SK-N-SH (cell line): ENCODE measurements around the gene TMEM182. TPM values are rescaled to one million over a fixed set of nuclear protein-coding genes. Genes with fewer than 3 reads are reported as not detected.
A peak's percentile ranks its signal among the peaks of the same experiment; 100 is the strongest.

Experiments used
- CTCF ChIA-PET: fragments of 300-600, 350-600 bp; formaldehyde crosslinking; extraction: SDS; loops from one replicate; lab custom pipeline; 2021; lab: Yijun Ruan, JAX
- POLR2A ChIA-PET: fragments of 350-600 bp; sonication (Branson Sonifier 250); formaldehyde crosslinking; extraction: SDS; loops from one replicate; lab custom pipeline; 2020; ENCODE audit warnings: antibody characterized with exemption, inconsistent platforms; lab: Yijun Ruan, JAX
- DNase-seq: peaks from one replicate; pipeline ENCODE4 v3.0.0; 2012
- H2AFZ ChIP-seq: fragments of 200-600 bp; sonication (generic); 2 replicates; pipeline ENCODE4 v1.8.1; 2016; ENCODE audit warnings: antibody characterized with exemption, mild to moderate bottlenecking, low read depth
- H3F3A ChIP-seq: fragments of 200-600 bp; sonication (generic); replicated peaks from 2 replicates; pipeline ENCODE3; 2016; ENCODE audit warnings: antibody characterized with exemption, mild to moderate bottlenecking; ENCODE audit not compliant: insufficient read depth
- H3K27ac ChIP-seq, 2 experiments: fragments of 200-500 bp in 1 of 2; fragments of 200-600 bp in 1 of 2; sonication (Bioruptor generic) in 1 of 2; sonication (generic), shearing (Covaris generic) in 1 of 2; 2 replicates each; pipeline versions ENCODE4 v1.5.1 to v1.6.1; 2014 to 2016; ENCODE audit warnings: low read depth in 2 of 2, inconsistent platforms in 1 of 2, low read length in 1 of 2, mild to moderate bottlenecking in 1 of 2, mixed read lengths in 1 of 2
- H3K27me3 ChIP-seq: fragments of 200-600 bp; sonication (generic), shearing (Covaris generic); 2 replicates; pipeline ENCODE4 v1.6.1; 2016; ENCODE audit warnings: mixed run types; ENCODE audit not compliant: insufficient read depth
- H3K36me3 ChIP-seq, 2 experiments: fragments of 200-500 bp in 1 of 2; fragments of 200-600 bp in 1 of 2; sonication (Bioruptor generic) in 1 of 2; sonication (generic) in 1 of 2; replicated peaks in 1 of 2; 2 replicates each; pipeline versions ENCODE3 to v1.5.1; 2014 to 2016; ENCODE audit warnings: low read length in 1 of 2, mild to moderate bottlenecking in 1 of 2; ENCODE audit not compliant: insufficient read depth in 2 of 2, control insufficient read depth in 1 of 2
- H3K4me1 ChIP-seq, 2 experiments: fragments of 200-500 bp in 1 of 2; fragments of 200-600 bp in 1 of 2; sonication (Bioruptor generic) in 1 of 2; sonication (generic), shearing (Covaris generic) in 1 of 2; 2 replicates each; pipeline versions ENCODE4 v1.5.1 to v1.6.1; 2014 to 2016; ENCODE audit warnings: low read depth in 1 of 2, low read length in 1 of 2, mixed run types in 1 of 2; ENCODE audit not compliant: insufficient read depth in 2 of 2, control insufficient read depth in 1 of 2
- H3K4me2 ChIP-seq: fragments of 200-600 bp; sonication (generic), shearing (Covaris generic); 2 replicates; pipeline ENCODE4 v1.6.1; 2017; ENCODE audit warnings: mixed run types
- H3K4me3 ChIP-seq, 2 experiments: fragments of 200-500 bp in 1 of 2; fragments of 200-600 bp in 1 of 2; sonication (Bioruptor generic) in 1 of 2; sonication (generic), shearing (Covaris generic) in 1 of 2; 2 replicates each; pipeline versions ENCODE4 v1.5.1 to v1.8.1; 2014 to 2016; ENCODE audit warnings: low read depth in 2 of 2, inconsistent platforms in 1 of 2, low read length in 1 of 2, mild to moderate bottlenecking in 1 of 2, mixed read lengths in 1 of 2, moderate library complexity in 1 of 2
- H3K79me2 ChIP-seq: fragments of 200-600 bp; sonication (generic); 2 replicates; pipeline ENCODE4 v1.8.1; 2017; ENCODE audit warnings: mild to moderate bottlenecking; ENCODE audit not compliant: insufficient read depth
- H3K9ac ChIP-seq: fragments of 200-600 bp; sonication (generic); 2 replicates; pipeline ENCODE4 v1.6.1; 2017; ENCODE audit warnings: mixed run types
- H3K9me2 ChIP-seq: fragments of 200-600 bp; sonication (generic); 2 replicates; pipeline ENCODE4 v1.6.1; 2017; ENCODE audit warnings: mixed run types
- H3K9me3 ChIP-seq: fragments of 200-600 bp; sonication (generic); 2 replicates; pipeline ENCODE4 v1.6.1; 2017; ENCODE audit warnings: mixed run types, mild to moderate bottlenecking, moderate library complexity
- H4K20me1 ChIP-seq: fragments of 200-600 bp; sonication (generic); 2 replicates; pipeline ENCODE4 v1.6.1; 2017; ENCODE audit warnings: mild to moderate bottlenecking, mixed run types; ENCODE audit not compliant: insufficient read depth
- CHD2 ChIP-seq: fragments of 150-350 bp; IDR thresholded peaks from 2 replicates; pipeline ENCODE4 v1.6.1; 2018; ENCODE audit warnings: low read length; ENCODE audit not compliant: partially characterized antibody
- EP300 ChIP-seq, 2 experiments: IDR thresholded peaks; 2 replicates each; pipeline versions ENCODE4 v1.4.0 to v1.6.1; 2012; ENCODE audit warnings: borderline replicate concordance in 1 of 2, low read depth in 1 of 2, low read length in 1 of 2
- EZH2phosphoT487 ChIP-seq: fragments of 200-600 bp; sonication (generic); IDR thresholded peaks from 2 replicates; pipeline ENCODE4 v1.6.1; 2017; ENCODE audit warnings: low read depth, mixed run types, mild to moderate bottlenecking, antibody characterized with exemption, moderate library complexity, borderline replicate concordance
- GATA2 ChIP-seq: sonication (generic); formaldehyde crosslinking; IDR thresholded peaks from 2 replicates; pipeline ENCODE4 v1.5.0; 2020; ENCODE audit warnings: mild to moderate bottlenecking, missing genetic modification reagents
- MXI1 ChIP-seq: IDR thresholded peaks from 2 replicates; pipeline ENCODE4 v1.6.1; 2012; ENCODE audit warnings: mild to moderate bottlenecking, low read depth, low read length, improper control_type of control experiment
- RAD21 ChIP-seq: IDR thresholded peaks from 2 replicates; pipeline ENCODE4 v1.6.1; 2012; ENCODE audit warnings: mild to moderate bottlenecking, low read length
- RFX5 ChIP-seq: IDR thresholded peaks from 2 replicates; pipeline ENCODE4 v1.6.1; 2012; ENCODE audit warnings: mild to moderate bottlenecking, improper control_type of control experiment, low read length
- USF1 ChIP-seq: IDR thresholded peaks from 2 replicates; pipeline ENCODE4 v1.4.0; 2012; ENCODE audit warnings: low read depth, borderline replicate concordance
- YY1 ChIP-seq: IDR thresholded peaks from 2 replicates; pipeline ENCODE4 v1.4.0; 2012; ENCODE audit warnings: low read depth, mild to moderate bottlenecking
- ZBTB33 ChIP-seq: IDR thresholded peaks from 2 replicates; pipeline ENCODE4 v1.4.0; 2012; ENCODE audit warnings: low read depth, borderline replicate concordance
- WGBS: methylation state at CpG from one replicate; pipeline ENCODE4 v1.1.6; 2017; ENCODE audit warnings: low lambda C conversion rate; 5-methylcytosine and 5-hydroxymethylcytosine counted together
- polyA plus RNA-seq, 3 experiments: library from polyadenylated mRNA; depleted of rRNA; stranded (reverse); fragments of >200 nt; gene quantifications; 2 replicates each; pipeline ENCODE4 v1.2.3, GENCODE V29; 2012

TMEM182 gene
- polyA plus RNA-seq, 1 of the 3 experiments (the other 2 are of a cell fraction), result 1.7 TPM

- H3F3A ChIP-seq, result no peaks in the 10 kb centered on the region
- no peak overlapping the region for H3K9ac ChIP-seq
- peak overlapping the region; percentile 75 to 98 for H3K4me3 ChIP-seq
- 71% methylated on average over 15 of the region's 15 CpGs for WGBS
- H3K79me2 ChIP-seq, result no peaks in the 10 kb centered on the region
- H3K4me2 ChIP-seq, result peak overlapping the region; percentile 89
- H4K20me1 ChIP-seq, result no peaks in the 10 kb centered on the region
- DNase-seq, result no peak
- no peak for TF ChIP-seq RAD21
- no peak for TF ChIP-seq RFX5
- no peak for TF ChIP-seq CHD2
- TF ChIP-seq MXI1, result no peak
- TF ChIP-seq EP300 (IDR thresholded peaks at IDR 0.05; ENCODE audit: borderline replicate concordance in 1 of 2, low read depth in 1 of 2, low read length in 1 of 2), result no peak
- H3K36me3 ChIP-seq, result peaks cover 0 to 14% of the 10 kb centered on the region in 2 experiments
- CTCF ChIA-PET, result interaction anchor here (1.0 to 4.3 kb wide), 4 partner anchors 9 to 106 kb away, joined by 3 to 43 read pairs (median 6); no protein-coding TSS in a partner anchor
- no peaks in the 10 kb centered on the region for H3K9me3 ChIP-seq
- peaks cover 0 to 15% of the 10 kb centered on the region in 2 experiments; a peak in 2 of 4 replicates for H3K4me1 ChIP-seq
- no peak overlapping the region for H3K27ac ChIP-seq
- POLR2A ChIA-PET, result no interaction called here
- no peaks in the 10 kb centered on the region for H3K9me2 ChIP-seq
- H3K27me3 ChIP-seq, result no peaks in the 10 kb centered on the region
- peak overlapping the region; percentile 98; the same call in 1 of the 2 replicates for H2AFZ ChIP-seq
These were observed 26.3 kb upstream of the TMEM182 start for GRCh38 chr2:102735416-102736109.

- Histone ChIP-seq H3K27ac (no peak overlapping the region; a peak in 1 of 4 replicates), H3K4me3 (peak overlapping the region; percentile 75 to 98), H3K9me3 (no peaks in the 10 kb centered on the region), H3K4me2 (peak overlapping the region; percentile 89), H3K79me2 (no peaks in the 10 kb centered on the region), H3K36me3 (peaks cover 0 to 11% of the 10 kb centered on the region in 2 experiments), H3K9me2 (no peaks in the 10 kb centered on the region), H3K4me1 (peaks cover 0 to 15% of the 10 kb centered on the region in 2 experiments; a peak in 2 of 4 replicates), H3K27me3 (no peaks in the 10 kb centered on the region), H2AFZ (peak overlapping the region; percentile 98), H3K9ac (peak overlapping the region; percentile 51; the same call in 1 of the 2 replicates), H3F3A (no peaks in the 10 kb centered on the region), H4K20me1 (no peaks in the 10 kb centered on the region)
- ChIA-PET CTCF (interaction anchor here (1.4 to 4.3 kb wide), 4 partner anchors 10 to 137 kb away, joined by 3 to 43 read pairs (median 6); no protein-coding TSS in a partner anchor), POLR2A (interaction anchor here (0.6 kb wide), 1 partner anchor 37 kb away, joined by 3 read pairs; no protein-coding TSS in a partner anchor)
- TF ChIP-seq GATA2 (CRISPR knock-in tag) (no peak), USF1 (no peak), ZBTB33 (no peak), EZH2phosphoT487 (no peak), EP300 (IDR thresholded peaks at IDR 0.05; ENCODE audit: borderline replicate concordance in 1 of 2, low read depth in 1 of 2, low read length in 1 of 2) (no peak), YY1 (no peak), RFX5 (no peak)
- peak; percentile 64 for DNase-seq
- WGBS, result 16% methylated on average over 6 of the region's 6 CpGs
These were observed 25.8 kb upstream of the TMEM182 start for GRCh38 chr2:102736110-102736409.
